WTC11 (cell line): ENCODE results near the gene MIPEP.

Source experiments
- CBFB ChIP-seq: sonication (generic); formaldehyde crosslinking; IDR thresholded peaks from 2 replicates; pipeline ENCODE4 v1.8.1; 2022; ENCODE audit warnings: mild to moderate bottlenecking, low read depth, missing genetic modification reagents
- CREB1 ChIP-seq: sonication (generic); formaldehyde crosslinking; IDR thresholded peaks from 2 replicates; pipeline ENCODE4 v1.8.0; 2023; ENCODE audit warnings: mild to moderate bottlenecking, missing genetic modification reagents
- CTCF ChIP-seq: fragments of 200-600 bp; IDR thresholded peaks from 2 replicates; pipeline ENCODE4 v1.8.0; 2022; ENCODE audit warnings: antibody characterized with exemption
- ESRRA ChIP-seq: sonication (generic); formaldehyde crosslinking; IDR thresholded peaks from 2 replicates; pipeline ENCODE4 v1.8.1; 2022; ENCODE audit warnings: mild to moderate bottlenecking, missing genetic modification reagents, borderline replicate concordance
- JUN ChIP-seq: sonication (generic); formaldehyde crosslinking; IDR thresholded peaks from 2 replicates; pipeline ENCODE4 v1.8.0; 2023; ENCODE audit warnings: mild to moderate bottlenecking, missing genetic modification reagents
- ZNF263 ChIP-seq: sonication (generic); formaldehyde crosslinking; IDR thresholded peaks from 2 replicates; pipeline ENCODE4 v1.8.1; 2022; ENCODE audit warnings: low read depth, mild to moderate bottlenecking, moderate library complexity, missing genetic modification reagents
- ZNF512 ChIP-seq: sonication (generic); formaldehyde crosslinking; IDR thresholded peaks from 2 replicates; pipeline ENCODE4 v1.8.1; 2022; ENCODE audit warnings: missing genetic modification reagents, borderline replicate concordance
- TF ChIP-seq, protein P1 (sequence below): sonication (generic); formaldehyde crosslinking; IDR thresholded peaks from 2 replicates; pipeline ENCODE4 v1.8.0; 2022; ENCODE audit warnings: mild to moderate bottlenecking, missing genetic modification reagents
- TF ChIP-seq, protein P2 (sequence below): sonication (generic); formaldehyde crosslinking; IDR thresholded peaks from 2 replicates; pipeline ENCODE4 v1.8.0; 2022; ENCODE audit warnings: mild to moderate bottlenecking, missing genetic modification reagents
- TF ChIP-seq, protein P3 (sequence below): sonication (generic); formaldehyde crosslinking; IDR thresholded peaks from 2 replicates; pipeline ENCODE4 v1.8.1; 2023; ENCODE audit warnings: mild to moderate bottlenecking, missing genetic modification reagents
- TF ChIP-seq, protein P4 (sequence below): sonication (generic); formaldehyde crosslinking; IDR thresholded peaks from 2 replicates; pipeline ENCODE4 v1.8.0; 2022; ENCODE audit warnings: mild to moderate bottlenecking, missing genetic modification reagents

DNA sequence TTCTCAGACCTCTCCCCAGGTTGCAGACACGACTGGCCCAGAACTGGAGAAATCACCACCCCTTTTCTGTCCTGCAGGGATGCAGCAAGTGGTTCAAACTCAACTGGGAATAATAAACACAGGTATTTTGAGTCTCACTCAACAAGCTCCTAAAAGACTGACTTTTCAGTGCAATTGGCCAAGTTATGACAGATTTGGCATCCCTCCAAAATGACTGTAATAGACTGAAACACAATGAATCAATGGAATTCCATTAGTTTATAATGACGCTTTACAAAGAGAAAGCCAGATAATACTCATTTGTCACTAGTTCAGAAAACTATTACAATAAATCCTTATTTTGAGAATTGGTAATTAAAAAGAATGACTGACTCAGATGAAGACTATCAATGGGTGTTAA, 38.1 kb downstream of the MIPEP start:
- TF ChIP-seq CTCF, result no peak
- TF ChIP-seq, protein P1, sequence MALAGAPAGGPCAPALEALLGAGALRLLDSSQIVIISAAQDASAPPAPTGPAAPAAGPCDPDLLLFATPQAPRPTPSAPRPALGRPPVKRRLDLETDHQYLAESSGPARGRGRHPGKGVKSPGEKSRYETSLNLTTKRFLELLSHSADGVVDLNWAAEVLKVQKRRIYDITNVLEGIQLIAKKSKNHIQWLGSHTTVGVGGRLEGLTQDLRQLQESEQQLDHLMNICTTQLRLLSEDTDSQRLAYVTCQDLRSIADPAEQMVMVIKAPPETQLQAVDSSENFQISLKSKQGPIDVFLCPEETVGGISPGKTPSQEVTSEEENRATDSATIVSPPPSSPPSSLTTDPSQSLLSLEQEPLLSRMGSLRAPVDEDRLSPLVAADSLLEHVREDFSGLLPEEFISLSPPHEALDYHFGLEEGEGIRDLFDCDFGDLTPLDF (CRISPR knock-in tag), result no peak
- no peak for TF ChIP-seq ZNF263 (CRISPR knock-in tag)
- no peak for TF ChIP-seq ZNF512 (CRISPR knock-in tag)
- TF ChIP-seq ESRRA (CRISPR knock-in tag), result no peak
- TF ChIP-seq CBFB (CRISPR knock-in tag), result no peak
- TF ChIP-seq CREB1 (CRISPR knock-in tag), result no peak
- no peak for TF ChIP-seq JUN
- TF ChIP-seq, protein P2, sequence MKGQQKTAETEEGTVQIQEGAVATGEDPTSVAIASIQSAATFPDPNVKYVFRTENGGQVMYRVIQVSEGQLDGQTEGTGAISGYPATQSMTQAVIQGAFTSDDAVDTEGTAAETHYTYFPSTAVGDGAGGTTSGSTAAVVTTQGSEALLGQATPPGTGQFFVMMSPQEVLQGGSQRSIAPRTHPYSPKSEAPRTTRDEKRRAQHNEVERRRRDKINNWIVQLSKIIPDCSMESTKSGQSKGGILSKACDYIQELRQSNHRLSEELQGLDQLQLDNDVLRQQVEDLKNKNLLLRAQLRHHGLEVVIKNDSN (CRISPR knock-in tag), result no peak
- TF ChIP-seq, protein P3, sequence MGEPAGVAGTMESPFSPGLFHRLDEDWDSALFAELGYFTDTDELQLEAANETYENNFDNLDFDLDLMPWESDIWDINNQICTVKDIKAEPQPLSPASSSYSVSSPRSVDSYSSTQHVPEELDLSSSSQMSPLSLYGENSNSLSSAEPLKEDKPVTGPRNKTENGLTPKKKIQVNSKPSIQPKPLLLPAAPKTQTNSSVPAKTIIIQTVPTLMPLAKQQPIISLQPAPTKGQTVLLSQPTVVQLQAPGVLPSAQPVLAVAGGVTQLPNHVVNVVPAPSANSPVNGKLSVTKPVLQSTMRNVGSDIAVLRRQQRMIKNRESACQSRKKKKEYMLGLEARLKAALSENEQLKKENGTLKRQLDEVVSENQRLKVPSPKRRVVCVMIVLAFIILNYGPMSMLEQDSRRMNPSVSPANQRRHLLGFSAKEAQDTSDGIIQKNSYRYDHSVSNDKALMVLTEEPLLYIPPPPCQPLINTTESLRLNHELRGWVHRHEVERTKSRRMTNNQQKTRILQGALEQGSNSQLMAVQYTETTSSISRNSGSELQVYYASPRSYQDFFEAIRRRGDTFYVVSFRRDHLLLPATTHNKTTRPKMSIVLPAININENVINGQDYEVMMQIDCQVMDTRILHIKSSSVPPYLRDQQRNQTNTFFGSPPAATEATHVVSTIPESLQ (CRISPR knock-in tag), result no peak
- TF ChIP-seq, protein P4, sequence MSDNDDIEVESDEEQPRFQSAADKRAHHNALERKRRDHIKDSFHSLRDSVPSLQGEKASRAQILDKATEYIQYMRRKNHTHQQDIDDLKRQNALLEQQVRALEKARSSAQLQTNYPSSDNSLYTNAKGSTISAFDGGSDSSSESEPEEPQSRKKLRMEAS (CRISPR knock-in tag), result no peak
